GM21381 (cell line): ENCODE data around the gene DOCK2.

Experiments used
- ATAC-seq: cut with Tn5 transposase; IDR thresholded peaks from one replicate; pipeline ENCODE4 v1.9.1; 2021; ENCODE audit warnings: mild to moderate bottlenecking, moderate library complexity; ENCODE audit not compliant: unreplicated experiment

The DOCK2 gene

DNA sequence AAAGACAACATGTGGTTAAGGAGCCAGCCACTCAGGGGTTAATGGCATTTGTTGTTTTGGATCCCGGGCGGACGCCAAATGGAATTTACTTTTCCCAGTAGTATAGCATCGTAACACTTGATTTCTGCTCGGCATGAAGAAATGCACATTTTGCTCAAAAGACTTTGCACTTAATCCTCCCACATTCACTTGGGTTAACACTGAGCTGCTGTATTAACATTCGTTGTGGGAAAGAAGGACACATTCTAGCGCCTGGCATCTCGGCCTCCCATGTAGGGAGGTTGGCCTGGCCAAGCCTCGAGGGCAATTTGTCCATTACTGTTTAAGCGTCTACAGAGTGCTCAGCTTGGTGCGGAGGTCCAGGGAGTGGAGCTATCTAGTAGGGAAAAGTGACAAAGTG lies 375.5 kb downstream of the DOCK2 start:
- no peak for ATAC-seq

DNA sequence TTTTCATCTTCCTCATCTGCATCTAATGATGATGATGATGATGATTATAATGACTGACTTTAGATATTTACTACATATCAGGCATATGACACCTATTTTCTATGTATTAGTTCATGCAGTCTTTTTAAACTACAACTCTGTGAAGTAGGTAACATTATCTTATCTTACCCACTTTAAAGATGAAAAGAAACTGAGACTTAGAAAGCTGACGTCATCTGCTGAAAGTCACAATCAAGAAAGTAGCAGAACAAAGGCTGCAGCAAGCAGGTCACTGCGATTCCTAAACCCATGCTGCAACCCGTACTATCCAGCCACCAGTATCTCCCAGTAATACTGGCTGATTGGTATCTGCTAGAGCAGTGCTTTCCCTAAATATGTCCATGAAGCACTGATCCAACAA lies 383.3 kb downstream of the DOCK2 start:
- no peak for ATAC-seq

DNA sequence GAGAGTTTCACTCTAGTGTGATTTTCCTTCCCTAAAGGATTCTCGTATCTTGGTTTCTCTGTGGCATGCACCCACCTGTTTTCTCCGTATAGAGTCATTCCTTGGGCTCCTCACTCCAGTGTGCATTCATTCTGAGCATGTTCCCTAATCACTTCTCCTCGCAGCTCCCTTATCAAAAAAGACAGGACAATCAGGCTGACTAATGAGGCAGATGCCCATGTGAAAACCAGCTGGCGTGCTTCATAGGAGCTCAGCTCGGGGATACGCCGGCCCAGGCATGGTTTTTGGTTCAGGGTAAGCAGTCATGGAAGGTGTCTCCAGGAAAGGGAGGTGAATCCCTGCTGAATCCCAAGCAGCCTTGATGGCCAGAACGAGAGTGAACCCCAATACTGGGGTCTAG lies 384.4 kb downstream of the DOCK2 start:
- no peak for ATAC-seq

DNA sequence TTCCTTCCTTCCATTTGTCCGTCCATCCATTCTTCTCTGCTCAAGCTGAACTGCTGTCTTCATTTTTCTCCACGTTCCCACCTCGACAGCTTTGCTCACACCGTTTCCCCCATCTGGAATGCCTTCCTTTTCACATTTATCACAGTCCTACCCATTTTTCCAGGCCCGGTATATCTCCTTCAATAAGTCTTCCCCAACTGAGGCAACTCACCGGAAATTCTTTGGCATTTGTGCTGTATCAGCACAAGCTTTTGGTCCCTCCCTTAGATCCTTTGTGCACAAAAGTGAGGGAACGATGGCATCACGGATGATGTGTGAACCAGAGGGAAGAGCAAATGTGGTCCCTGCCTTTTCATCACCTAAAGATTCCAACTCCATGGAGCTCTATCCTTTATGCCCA lies 388.8 kb downstream of the DOCK2 start:
- ATAC-seq = no peak

DNA sequence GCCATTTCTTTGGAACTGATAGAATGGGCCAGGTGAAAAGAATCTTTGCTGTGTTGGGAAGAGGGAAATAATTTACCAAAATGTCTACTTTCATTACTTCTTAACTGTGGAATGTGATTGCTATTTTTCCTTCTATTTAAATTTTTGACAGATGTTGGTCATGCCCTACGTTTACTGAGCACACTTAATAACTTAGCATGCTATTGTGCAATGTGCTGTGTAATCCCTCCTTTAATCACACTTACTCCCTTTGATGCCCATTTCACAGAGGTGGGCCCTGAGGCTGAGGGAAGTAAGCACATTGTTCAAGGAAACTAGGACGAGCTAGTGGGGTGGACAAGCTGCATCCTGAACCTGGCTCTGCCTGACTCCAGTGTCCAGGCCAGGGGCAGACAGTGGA lies 391.0 kb downstream of the DOCK2 start:
- ATAC-seq = no peak

DNA sequence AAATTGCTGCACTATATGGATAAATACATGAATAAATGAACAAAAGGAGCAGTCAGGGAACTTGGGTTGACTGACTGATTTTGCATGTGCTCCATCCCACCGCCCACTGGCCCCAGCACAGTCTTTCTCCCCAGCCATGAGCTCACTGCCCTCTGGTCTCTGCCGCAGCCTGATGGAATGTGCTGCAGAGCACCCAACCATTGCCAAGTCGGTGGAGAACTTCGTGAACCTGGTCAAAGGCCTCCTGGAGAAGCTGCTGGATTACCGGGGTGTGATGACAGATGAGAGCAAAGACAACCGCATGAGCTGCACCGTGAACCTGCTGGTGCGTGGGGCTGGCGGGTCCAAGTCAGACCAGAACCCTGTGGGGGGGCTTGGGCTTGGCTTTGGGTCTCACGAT lies 397.2 kb downstream of the DOCK2 start:
- ATAC-seq = no peak

DNA sequence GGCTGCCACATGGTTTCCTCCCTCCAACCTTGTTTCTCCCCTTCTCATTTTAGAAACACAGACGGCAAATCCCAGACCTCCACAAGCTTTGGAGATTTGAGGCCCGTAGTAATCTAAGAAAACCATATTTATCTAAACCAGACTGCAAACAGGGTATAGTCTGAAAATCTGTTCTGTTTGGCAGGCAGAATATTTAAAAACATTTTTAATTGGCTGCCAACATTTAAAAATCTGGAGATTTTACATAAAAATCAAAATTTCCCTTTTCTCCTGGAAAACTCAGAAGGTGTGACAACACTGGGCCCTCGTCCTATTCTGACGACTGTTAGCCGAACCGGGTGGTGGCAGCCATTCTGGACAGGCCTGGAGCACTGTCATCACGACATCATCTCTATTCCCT lies 401.2 kb downstream of the DOCK2 start:
- ATAC-seq = no peak

DNA sequence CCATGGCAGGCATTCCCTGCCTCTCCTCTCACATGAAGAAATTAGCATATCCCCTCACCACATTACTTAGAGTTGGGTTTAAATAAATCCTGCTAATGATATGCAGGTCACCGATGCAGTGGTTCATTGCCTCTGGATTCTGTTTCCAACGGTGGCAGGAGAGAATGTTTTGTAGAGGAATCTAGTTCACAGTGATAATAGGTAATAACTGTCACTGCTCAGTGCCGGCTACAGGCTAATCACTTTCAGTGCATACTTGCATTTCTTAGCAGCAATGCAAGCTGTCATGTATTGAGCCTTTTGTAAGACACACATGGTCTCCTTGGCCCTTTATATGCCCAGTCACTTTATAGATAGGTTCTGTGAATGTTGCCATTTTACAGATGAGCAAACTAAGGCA lies 402.8 kb downstream of the DOCK2 start:
- ATAC-seq = no peak

DNA sequence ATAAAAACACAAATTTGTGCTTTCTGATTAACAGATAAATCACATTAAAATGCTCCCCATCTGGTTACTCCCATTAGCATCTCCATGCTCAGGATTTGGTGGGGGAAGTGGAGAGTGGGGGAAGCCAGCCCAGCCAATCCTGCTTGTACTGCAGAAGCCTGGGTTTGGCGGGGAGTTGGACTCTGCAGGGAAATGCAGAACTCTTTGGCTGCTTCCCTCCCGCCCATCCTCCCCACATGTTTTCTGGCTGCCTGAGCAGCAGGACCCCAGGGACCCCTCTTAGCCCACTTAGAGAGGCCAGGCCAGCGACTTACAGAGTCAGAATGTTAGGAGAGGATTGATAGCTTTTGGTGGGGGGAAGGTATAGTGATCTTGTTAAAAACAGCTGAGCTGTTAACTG lies 409.2 kb downstream of the DOCK2 start:
- ATAC-seq = no peak

DNA sequence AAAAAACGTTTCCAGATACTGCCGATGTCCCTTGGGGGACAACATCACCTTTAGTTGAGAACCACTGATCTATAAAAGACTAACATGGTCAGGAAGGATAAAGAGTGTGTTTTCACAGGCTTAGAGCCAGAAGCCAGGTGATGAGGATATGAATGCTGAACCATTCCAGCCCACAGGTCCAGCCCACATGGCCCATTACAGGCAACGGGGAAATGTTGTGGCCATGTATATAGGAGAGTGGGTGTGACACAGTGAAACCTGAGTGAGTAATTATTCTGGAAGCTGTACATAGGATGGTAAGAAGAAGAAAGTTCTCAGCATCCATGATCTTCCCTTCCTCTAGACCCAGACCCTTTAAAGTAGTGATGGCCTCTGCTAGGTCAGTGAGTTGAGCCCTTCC lies 412.6 kb downstream of the DOCK2 start:
- ATAC-seq = no peak

DNA sequence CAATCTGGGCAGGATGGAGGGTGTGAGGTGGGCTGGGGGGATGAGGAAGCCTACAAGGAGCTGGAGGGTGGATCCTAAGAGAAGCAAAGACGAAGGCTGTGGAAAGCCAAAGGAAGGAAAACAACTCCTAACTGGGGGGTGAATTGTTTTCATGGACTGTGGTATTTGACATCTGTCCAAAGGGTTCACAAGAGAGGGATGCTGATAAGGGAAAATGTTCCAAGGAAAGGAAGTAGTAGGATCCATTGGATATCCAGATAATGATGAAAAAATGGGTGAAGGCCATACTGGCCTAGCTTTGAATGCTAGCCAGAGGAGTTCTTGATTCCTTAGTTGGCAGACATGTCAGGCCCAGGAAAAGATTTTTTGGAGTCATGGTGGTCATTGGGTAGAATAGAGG lies 416.8 kb downstream of the DOCK2 start:
- no peak for ATAC-seq

DNA sequence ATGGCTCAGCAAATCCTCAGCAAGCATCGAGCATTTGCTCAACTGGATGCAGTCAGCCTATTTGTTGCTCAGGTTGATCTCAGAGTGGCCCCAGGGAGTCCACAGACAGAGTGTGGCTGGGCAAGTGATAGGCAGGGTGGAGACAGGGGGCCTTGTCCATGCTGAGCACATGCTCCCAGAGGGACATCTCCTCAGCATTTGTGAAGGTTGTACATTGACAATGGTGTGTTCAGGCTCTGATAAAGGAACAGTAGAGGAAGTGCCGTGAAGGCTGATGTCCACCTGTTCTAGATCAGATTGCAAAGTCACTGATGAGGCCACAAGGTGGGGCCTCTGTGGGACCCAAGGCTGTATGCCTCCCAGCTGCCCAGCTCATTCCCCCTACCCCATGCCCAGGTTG lies 418.5 kb downstream of the DOCK2 start:
- no peak for ATAC-seq

DNA sequence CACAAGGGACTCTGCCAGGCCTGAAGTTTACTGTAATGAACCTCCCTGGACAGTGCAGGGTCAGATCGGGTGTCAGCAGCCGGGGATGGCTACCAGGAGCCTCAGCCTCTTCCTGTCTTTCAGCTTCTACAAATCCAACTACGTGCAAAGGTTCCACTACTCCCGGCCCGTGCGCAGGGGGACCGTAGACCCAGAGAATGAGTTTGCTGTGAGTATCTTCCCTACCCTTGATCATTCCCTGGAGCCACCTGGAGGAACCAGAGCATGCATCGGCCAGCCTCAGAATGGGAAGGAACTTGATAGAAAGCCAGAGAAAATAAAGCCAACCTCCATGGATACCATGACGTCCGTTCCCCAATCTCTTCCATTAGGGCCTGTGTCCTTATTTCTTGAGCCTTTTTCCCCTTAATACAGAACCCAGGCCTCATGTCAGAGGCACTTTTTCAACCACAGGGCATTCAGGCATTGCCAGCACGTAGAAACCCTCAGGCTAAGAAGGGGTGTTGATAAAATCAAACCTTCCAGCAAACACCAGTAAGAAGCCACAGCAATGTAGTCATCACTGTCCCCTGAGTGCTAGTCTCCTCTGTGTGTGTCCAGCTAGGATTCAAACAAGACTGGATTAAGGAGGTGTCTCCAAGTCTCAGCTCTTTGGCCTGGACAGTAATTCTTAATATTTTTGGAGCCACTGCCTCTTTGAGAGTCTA lies 419.6 kb downstream of the DOCK2 start:
- no peak for ATAC-seq

DNA sequence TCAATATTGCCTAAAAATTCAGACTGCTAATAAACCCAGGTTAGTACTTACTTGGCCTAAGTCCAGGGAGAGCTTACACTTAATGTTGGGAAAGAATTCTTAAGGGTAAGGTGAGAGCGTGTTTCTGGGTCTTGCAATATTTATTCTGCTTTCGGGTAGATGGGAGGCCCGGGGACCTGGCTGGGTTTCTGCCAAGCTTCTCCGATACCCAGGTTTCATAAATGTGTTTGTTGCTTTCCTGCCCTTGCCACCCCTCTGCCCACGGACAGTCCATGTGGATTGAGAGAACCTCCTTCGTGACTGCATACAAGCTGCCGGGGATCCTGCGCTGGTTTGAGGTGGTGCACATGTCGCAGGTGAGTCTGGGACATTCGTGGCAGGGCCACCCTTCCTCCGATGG lies 420.2 kb downstream of the DOCK2 start:
- ATAC-seq = no peak

DNA sequence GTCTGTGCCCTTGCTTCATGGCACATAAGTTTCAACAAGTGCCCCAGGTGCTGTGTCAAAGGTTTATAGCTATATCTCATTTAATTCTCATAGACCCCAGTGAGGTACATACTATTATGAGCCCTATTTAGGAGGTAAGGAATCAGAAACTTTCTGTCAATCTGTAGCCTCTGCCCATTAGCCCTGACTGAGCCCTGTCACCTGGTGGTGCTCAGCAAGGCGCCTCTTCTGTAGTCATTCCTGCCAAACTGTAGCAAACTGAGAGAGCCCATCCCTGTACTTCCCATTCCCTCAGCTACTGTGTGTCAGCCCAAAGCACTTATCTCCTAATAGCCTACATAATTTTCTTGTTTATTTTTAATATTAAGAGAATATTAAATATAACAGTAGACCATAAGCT lies 422.1 kb downstream of the DOCK2 start:
- ATAC-seq = no peak

DNA sequence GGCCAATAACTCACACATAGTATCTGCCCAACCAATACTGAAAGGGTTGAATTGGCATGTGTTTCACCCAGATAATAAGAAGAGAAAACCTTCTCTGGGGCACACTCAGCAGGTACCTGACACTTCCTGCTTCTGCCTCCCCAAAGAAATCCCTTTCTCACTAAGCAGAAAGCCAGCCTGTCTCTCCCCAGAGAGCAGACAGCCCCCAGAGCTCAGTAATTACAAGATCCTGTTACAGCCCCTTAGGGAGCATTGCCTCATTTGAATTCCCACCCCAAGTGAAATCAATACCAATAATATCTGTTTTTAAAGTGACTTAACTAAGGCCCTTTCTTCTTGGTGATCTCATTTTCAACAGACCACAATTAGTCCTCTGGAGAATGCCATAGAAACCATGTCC lies 430.1 kb downstream of the DOCK2 start:
- no peak for ATAC-seq

DNA sequence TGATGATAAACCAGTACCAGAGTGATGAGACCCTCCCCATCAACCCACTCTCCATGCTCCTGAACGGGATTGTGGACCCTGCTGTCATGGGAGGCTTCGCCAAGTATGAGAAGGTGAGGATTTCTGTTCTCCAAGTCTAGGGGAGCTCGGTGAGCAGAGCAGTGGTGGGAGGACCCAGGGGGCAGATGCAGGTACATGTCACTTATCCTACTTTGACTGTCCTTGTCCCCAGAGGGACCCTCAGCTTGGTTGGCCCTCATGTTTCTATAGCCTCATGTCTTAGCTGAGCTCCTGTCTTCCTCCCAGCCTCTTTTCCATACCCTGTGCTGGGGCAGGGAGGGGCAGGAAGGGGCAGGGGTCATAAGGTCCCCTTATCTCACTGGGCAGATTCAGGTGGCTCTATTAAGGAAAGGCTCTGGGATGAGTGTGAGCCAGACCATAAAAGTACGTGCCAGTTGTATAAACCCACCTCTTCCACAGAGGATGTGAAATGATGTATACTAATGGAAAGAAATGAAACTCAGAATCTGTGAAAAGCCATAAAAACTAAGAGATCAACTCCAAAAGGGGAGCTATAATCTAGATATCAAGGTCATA lies 430.6 kb downstream of the DOCK2 start:
- ATAC-seq = no peak

DNA sequence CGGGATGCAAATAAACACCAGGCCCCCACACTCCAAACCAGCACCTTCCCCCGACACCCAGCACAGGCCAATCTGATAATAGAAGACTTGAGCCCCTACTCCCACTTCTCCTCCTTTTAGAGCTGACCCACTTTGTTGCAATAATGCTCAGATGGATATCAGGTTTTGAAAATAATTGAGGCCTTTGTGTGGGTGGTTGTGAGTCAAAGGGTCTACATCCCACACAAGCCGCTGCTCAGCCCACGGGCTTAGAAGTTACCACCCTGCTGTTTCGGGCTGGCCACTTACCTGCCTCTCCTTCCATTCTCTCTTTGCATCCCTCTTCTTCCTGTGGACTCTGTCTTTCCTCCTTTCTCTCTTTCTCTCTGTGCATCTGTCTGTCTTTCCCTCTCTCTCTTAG lies 432.4 kb downstream of the DOCK2 start:
- ATAC-seq = no peak

DNA sequence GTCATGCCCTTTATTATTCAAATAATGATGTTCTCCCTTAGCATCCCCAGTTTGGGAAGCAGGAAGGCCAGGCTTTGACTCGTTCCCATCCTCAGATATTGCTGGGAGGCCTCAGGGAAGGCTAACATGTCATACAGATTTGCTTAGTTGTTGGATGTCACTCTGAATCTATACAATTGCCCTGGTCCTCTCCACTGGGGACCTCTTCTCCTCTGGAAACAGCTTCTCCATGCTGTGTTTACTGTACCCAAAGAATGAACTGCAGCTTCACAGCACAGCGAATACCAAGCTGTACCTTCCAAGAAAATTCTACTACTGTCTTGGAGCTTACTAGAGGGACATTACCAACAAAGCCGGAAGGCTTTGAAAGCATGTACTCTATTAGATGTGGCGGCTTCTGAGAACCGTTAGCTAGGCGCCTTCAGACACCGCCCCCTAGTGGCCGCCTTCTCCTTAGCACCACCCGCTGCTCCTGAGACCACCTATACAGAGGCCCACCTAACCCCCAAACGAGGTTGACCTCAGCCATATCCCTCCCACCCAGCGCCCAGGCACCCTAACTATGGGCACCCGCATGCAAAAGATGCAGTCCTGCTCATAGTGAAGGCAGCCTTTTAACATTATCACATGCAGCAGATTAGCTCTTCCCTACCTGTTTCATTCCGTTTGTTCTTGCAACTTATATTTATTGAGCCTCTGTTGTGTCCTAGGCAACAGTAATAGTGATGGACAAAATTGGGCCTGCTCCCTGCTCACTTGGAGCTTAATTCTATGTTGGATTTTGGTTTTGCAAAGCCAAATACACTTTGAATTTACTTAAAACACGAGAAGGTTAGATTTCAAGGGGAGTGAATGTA lies 433.7 kb downstream of the DOCK2 start:
- no peak for ATAC-seq

DNA sequence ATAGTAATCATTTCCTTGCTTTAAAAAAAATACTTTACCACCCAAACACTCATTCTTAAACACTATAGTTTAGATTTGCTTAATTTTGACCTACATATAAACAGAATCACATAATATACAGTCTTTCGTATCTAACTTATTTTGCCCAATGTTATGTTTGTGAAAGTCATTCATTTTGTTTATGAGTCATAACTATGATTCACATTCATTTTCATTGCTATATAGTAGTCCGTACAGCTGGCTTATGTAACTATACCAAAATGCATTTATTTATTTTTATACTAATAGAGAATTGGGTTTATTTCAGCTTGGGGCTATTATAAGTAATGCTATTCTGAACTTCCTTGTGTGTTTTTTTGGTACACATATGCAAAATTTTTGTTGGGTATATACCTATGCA lies 434.7 kb downstream of the DOCK2 start:
- ATAC-seq = no peak

DNA sequence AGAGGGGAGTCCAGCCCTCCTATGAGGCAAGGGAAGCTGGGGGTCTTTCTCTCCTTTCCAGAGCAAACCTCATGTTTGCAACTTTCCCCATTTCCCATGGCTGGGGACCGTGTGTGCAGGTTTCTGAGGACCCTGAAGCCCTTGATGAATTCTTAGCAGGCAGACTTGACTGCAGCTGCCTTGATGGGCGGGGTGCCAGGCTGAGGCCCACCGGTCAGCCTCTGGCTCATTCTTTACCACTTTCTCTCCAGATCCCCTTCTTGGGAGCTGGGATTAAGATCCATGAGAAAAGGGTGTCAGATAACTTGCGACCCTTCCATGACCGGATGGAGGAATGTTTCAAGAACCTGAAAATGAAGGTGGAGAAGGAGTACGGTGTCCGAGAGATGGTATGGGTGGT lies 438.6 kb downstream of the DOCK2 start:
- ATAC-seq = no peak

DNA sequence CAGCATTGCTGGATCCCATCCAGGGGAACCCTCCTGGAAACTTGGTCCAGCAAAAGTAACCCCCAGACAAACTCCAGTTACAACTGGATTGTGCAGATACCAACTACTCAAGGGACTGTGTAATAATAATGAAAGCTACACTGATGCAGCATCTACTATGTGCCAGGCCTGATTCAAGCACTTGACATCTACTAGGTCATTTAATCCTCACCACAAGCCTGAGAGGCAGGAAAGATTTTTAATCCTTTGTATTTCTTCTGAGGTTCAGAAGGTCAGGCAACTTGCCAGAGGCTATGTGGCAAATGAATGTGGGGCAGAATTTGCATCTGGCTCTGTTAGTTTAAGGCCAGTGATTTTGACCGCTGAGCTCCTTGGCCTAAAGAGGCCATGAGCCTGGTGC lies 439.1 kb downstream of the DOCK2 start:
- ATAC-seq = no peak
